Body of pancreas (tissue), 4 donors: ENCODE measurements around the gene TADA2B.

Experiments
- POLR2A ChIP-seq, 3 donors: fragments of 450-650 bp; IDR thresholded peaks; one replicate each; pipeline ENCODE4 v1.6.1; 2016; ENCODE audit warnings: antibody characterized with exemption in 3 of 3, mild to moderate bottlenecking in 2 of 3
- TF ChIP-seq, protein P1 (sequence below), 7 experiments: fragments of 450-650 bp in 4 of 7; fragments of 200-600 bp in 3 of 7; sonication (generic) in 3 of 7; IDR thresholded peaks; one replicate each; pipeline ENCODE4 v1.5.1; 2016 to 2019; ENCODE audit warnings: antibody characterized with exemption in 7 of 7

DNA sequence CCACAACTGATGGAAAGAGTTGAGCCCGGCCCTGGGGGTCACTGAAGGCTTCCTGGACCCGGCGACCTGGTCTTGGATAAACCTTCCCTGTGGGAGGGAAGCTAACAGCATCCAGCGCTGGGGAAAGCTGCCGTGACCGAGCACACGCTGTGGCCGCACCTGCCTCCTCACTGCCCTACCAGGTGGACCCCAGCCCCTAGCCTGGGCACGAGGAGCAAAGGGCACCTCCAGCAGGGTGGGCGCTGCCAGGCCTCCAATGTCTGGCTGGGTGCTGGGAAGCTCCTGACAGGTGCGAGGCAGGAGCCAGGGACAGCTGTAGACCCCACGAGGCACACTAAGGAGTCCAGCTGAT is 7.9 kb downstream of the TADA2B start:
- TF ChIP-seq, protein P1, sequence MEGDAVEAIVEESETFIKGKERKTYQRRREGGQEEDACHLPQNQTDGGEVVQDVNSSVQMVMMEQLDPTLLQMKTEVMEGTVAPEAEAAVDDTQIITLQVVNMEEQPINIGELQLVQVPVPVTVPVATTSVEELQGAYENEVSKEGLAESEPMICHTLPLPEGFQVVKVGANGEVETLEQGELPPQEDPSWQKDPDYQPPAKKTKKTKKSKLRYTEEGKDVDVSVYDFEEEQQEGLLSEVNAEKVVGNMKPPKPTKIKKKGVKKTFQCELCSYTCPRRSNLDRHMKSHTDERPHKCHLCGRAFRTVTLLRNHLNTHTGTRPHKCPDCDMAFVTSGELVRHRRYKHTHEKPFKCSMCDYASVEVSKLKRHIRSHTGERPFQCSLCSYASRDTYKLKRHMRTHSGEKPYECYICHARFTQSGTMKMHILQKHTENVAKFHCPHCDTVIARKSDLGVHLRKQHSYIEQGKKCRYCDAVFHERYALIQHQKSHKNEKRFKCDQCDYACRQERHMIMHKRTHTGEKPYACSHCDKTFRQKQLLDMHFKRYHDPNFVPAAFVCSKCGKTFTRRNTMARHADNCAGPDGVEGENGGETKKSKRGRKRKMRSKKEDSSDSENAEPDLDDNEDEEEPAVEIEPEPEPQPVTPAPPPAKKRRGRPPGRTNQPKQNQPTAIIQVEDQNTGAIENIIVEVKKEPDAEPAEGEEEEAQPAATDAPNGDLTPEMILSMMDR (IDR thresholded peaks at IDR 0.05) = no peak
- no peak for TF ChIP-seq POLR2A (IDR thresholded peaks at IDR 0.05)
